T-helper 2 cell treated with Interferon-gamma antibody and Interleukin-4, amounts not matched to agents 5 μg/mL and 100 μg/mL, for 36 hours (primary cell): ENCODE data around the gene SORCS1.

ENCODE experiments used
- DNase-seq: peaks from one replicate; pipeline ENCODE4 v3.0.0; 2021; ENCODE audit warnings: low spot score
- H3K27ac Mint-ChIP-seq: one replicate; pipeline ENCODE4 v1.8.0; 2021; ENCODE audit warnings: mild to moderate bottlenecking, mixed read lengths
- H3K27me3 Mint-ChIP-seq: one replicate; pipeline ENCODE4 v1.8.0; 2021; ENCODE audit warnings: low read depth, mixed read lengths
- H3K36me3 Mint-ChIP-seq: one replicate; pipeline ENCODE4 v1.8.0; 2021; ENCODE audit warnings: low read depth, mixed read lengths
- H3K4me1 Mint-ChIP-seq: one replicate; pipeline ENCODE4 v1.8.0; 2021; ENCODE audit warnings: low read depth, mixed read lengths
- H3K4me3 Mint-ChIP-seq: one replicate; pipeline ENCODE4 v1.8.0; 2022; ENCODE audit warnings: mild to moderate bottlenecking, moderate library complexity, mixed read lengths
- H3K9me3 Mint-ChIP-seq: one replicate; pipeline ENCODE4 v1.8.0; 2021; ENCODE audit warnings: mixed read lengths

SORCS1 gene

GRCh38 chr10:106636766-106637491 lies 527.6 kb downstream of the SORCS1 start:
- Mint-ChIP-seq H3K4me1 (no peaks in the 10 kb centered on the region), H3K9me3 (no peaks in the 10 kb centered on the region), H3K27ac (no peak overlapping the region), H3K36me3 (no peaks in the 10 kb centered on the region), H3K27me3 (no peaks in the 10 kb centered on the region), H3K4me3 (no peak overlapping the region)
- no peak for DNase-seq

- Mint-ChIP-seq H3K27me3 (no peaks in the 10 kb centered on the region), H3K4me1 (no peaks in the 10 kb centered on the region), H3K36me3 (no peaks in the 10 kb centered on the region), H3K4me3 (no peak overlapping the region), H3K27ac (no peak overlapping the region), H3K9me3 (no peaks in the 10 kb centered on the region)
- no peak for DNase-seq
Measured at GRCh38 chr10:106635947-106636346, 528.6 kb downstream of the SORCS1 start.

GRCh38 chr10:106631016-106631702 lies 533.3 kb downstream of the SORCS1 start:
- no peak overlapping the region for H3K27ac Mint-ChIP-seq
- no peaks in the 10 kb centered on the region for H3K36me3 Mint-ChIP-seq
- DNase-seq, result no peak
- H3K9me3 Mint-ChIP-seq, result no peaks in the 10 kb centered on the region
- H3K4me1 Mint-ChIP-seq, result no peaks in the 10 kb centered on the region
- H3K4me3 Mint-ChIP-seq, result no peak overlapping the region
- H3K27me3 Mint-ChIP-seq, result no peaks in the 10 kb centered on the region

GRCh38 chr10:106626371-106626770 lies 538.1 kb downstream of the SORCS1 start:
- H3K36me3 Mint-ChIP-seq, result no peaks in the 10 kb centered on the region
- H3K9me3 Mint-ChIP-seq, result no peaks in the 10 kb centered on the region
- H3K27me3 Mint-ChIP-seq, result no peaks in the 10 kb centered on the region
- no peaks in the 10 kb centered on the region for H3K4me1 Mint-ChIP-seq
- H3K4me3 Mint-ChIP-seq, result no peak overlapping the region
- H3K27ac Mint-ChIP-seq, result no peak overlapping the region
- no peak for DNase-seq

- no peaks in the 10 kb centered on the region for H3K27me3 Mint-ChIP-seq
- H3K4me3 Mint-ChIP-seq, result no peak overlapping the region
- no peaks in the 10 kb centered on the region for H3K4me1 Mint-ChIP-seq
- no peaks in the 10 kb centered on the region for H3K36me3 Mint-ChIP-seq
- no peak for DNase-seq
- H3K27ac Mint-ChIP-seq, result no peak overlapping the region
- no peaks in the 10 kb centered on the region for H3K9me3 Mint-ChIP-seq
Measured at GRCh38 chr10:106625751-106626150, 538.8 kb downstream of the SORCS1 start.

- no peak overlapping the region for H3K4me3 Mint-ChIP-seq
- H3K27ac Mint-ChIP-seq, result no peak overlapping the region
- H3K9me3 Mint-ChIP-seq, result no peaks in the 10 kb centered on the region
- no peak for DNase-seq
- no peaks in the 10 kb centered on the region for H3K27me3 Mint-ChIP-seq
- H3K4me1 Mint-ChIP-seq, result no peaks in the 10 kb centered on the region
- H3K36me3 Mint-ChIP-seq, result no peaks in the 10 kb centered on the region
Measured at GRCh38 chr10:106619346-106619745, 545.2 kb downstream of the SORCS1 start.

GRCh38 chr10:106618646-106619045 lies 545.9 kb downstream of the SORCS1 start:
- Mint-ChIP-seq H3K27me3 (no peaks in the 10 kb centered on the region), H3K4me3 (no peak overlapping the region), H3K36me3 (no peaks in the 10 kb centered on the region), H3K27ac (no peak overlapping the region), H3K4me1 (no peaks in the 10 kb centered on the region), H3K9me3 (no peaks in the 10 kb centered on the region)
- DNase-seq, result no peak

GRCh38 chr10:106615081-106615480 lies 549.4 kb downstream of the SORCS1 start:
- no peak for DNase-seq

GRCh38 chr10:106614293-106614692 lies 550.2 kb downstream of the SORCS1 start:
- Mint-ChIP-seq H3K27ac (no peak overlapping the region), H3K4me3 (no peak overlapping the region), H3K27me3 (no peaks in the 10 kb centered on the region), H3K4me1 (no peaks in the 10 kb centered on the region), H3K36me3 (no peaks in the 10 kb centered on the region), H3K9me3 (no peaks in the 10 kb centered on the region)
- no peak for DNase-seq

More at GRCh38 chr10:106615081-106615480, 549.4 kb downstream of the SORCS1 start:
- H3K27me3 Mint-ChIP-seq, result no peaks in the 10 kb centered on the region
- H3K4me3 Mint-ChIP-seq, result no peak overlapping the region
- no peak overlapping the region for H3K27ac Mint-ChIP-seq
- H3K36me3 Mint-ChIP-seq, result no peaks in the 10 kb centered on the region
- no peaks in the 10 kb centered on the region for H3K4me1 Mint-ChIP-seq
- H3K9me3 Mint-ChIP-seq, result no peaks in the 10 kb centered on the region

GRCh38 chr10:106612381-106612780 lies 552.1 kb downstream of the SORCS1 start:
- Mint-ChIP-seq H3K27me3 (no peaks in the 10 kb centered on the region), H3K27ac (no peak overlapping the region), H3K4me1 (no peaks in the 10 kb centered on the region), H3K4me3 (no peak overlapping the region), H3K9me3 (no peaks in the 10 kb centered on the region), H3K36me3 (no peaks in the 10 kb centered on the region)
- DNase-seq, result no peak

- no peak overlapping the region for H3K27ac Mint-ChIP-seq
- no peaks in the 10 kb centered on the region for H3K36me3 Mint-ChIP-seq
- no peaks in the 10 kb centered on the region for H3K4me1 Mint-ChIP-seq
- no peak for DNase-seq
- H3K9me3 Mint-ChIP-seq, result no peaks in the 10 kb centered on the region
- H3K27me3 Mint-ChIP-seq, result no peaks in the 10 kb centered on the region
- no peak overlapping the region for H3K4me3 Mint-ChIP-seq
Measured at GRCh38 chr10:106609470-106610266, 554.8 kb downstream of the SORCS1 start.

GRCh38 chr10:106608066-106608465 lies 556.4 kb downstream of the SORCS1 start:
- Mint-ChIP-seq H3K36me3 (no peaks in the 10 kb centered on the region), H3K9me3 (no peaks in the 10 kb centered on the region), H3K27me3 (no peaks in the 10 kb centered on the region), H3K4me1 (no peaks in the 10 kb centered on the region), H3K27ac (no peak overlapping the region), H3K4me3 (no peak overlapping the region)
- DNase-seq, result no peak

GRCh38 chr10:106595281-106595680 lies 569.2 kb downstream of the SORCS1 start:
- Mint-ChIP-seq H3K4me1 (no peaks in the 10 kb centered on the region), H3K9me3 (no peaks in the 10 kb centered on the region), H3K4me3 (no peak overlapping the region), H3K27ac (no peak overlapping the region), H3K27me3 (no peaks in the 10 kb centered on the region), H3K36me3 (no peaks in the 10 kb centered on the region)
- no peak for DNase-seq

- H3K36me3 Mint-ChIP-seq, result no peaks in the 10 kb centered on the region
- no peak overlapping the region for H3K4me3 Mint-ChIP-seq
- no peak overlapping the region for H3K27ac Mint-ChIP-seq
- H3K4me1 Mint-ChIP-seq, result no peaks in the 10 kb centered on the region
- no peak for DNase-seq
- H3K27me3 Mint-ChIP-seq, result no peaks in the 10 kb centered on the region
- H3K9me3 Mint-ChIP-seq, result peaks cover 10% of the 10 kb centered on the region
Measured at GRCh38 chr10:106593876-106594275, 570.6 kb downstream of the SORCS1 start.
